Left forelimb (tissue), 1 donor: ENCODE data around the gene ZNF423.
A peak's percentile ranks its signal among the peaks of the same experiment; 100 is the strongest.

Source experiments
- DNase-seq: peaks from one replicate; pipeline ENCODE4 v3.0.0-alpha.2; 2018; ENCODE audit warnings: low spot score

Gene ZNF423

DNA sequence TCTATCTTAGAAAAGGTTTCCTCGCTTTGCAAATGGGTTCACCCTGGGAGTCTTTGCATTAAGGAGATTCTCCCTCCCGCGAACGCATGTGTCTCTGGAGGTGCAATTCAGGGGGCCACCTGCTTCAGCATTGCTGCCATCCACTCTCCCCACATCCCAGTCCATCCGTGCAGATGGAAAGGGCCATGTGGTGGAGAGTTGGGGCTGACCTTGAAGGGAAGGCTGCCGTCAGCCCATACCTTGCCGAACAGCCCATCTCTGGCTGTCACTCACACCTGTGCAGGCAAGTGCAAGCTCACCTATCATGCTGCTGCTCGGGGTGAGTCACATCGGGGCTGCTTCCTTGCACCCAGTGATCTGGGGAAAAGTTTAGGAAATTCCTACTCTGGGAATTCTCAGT lies 106.1 kb downstream of the ZNF423 start:
- no peak for DNase-seq

DNA sequence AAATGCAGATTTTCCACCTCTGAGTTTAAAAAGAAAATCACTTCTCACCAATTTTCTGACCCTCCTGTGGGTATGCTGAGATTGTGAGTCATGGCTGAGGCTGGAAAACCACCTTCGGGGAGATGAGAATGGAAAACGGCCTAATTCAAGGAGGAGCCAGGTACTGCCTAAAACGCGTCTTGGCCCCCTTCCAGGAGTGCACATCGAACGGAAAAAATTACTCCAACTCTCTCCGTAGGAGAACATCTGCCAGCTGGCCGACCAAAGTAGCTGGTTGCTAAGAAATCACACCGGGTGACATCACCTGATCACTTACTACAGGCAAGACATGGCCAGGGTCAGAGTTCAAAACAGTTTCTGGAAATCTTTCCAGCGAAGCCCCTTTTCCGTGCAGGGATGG lies 107.6 kb downstream of the ZNF423 start:
- DNase-seq: peak; percentile 84

DNA sequence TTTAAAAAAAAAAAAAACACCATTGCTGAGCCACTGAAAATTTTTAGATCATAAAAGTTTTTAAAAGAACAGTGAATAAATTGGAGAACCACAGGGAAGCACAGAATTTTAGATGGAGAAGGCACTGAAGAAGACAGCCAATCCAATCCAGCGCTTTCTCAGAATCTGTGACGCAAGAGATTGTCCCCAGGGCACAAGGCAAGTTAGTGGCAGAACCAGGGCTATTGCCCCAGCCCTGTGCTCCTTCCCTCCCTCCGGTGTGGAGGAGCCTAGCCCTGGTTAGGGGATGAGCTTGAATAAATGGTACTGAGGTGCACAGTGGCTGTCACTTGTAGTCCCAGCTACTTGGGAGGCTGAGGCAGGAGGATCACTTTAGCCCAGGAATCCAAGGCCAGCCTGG lies 108.3 kb downstream of the ZNF423 start:
- DNase-seq: no peak

- no peak for DNase-seq
Measured at GRCh38 chr16:49746545-49746944, 109.4 kb downstream of the ZNF423 start.

DNA sequence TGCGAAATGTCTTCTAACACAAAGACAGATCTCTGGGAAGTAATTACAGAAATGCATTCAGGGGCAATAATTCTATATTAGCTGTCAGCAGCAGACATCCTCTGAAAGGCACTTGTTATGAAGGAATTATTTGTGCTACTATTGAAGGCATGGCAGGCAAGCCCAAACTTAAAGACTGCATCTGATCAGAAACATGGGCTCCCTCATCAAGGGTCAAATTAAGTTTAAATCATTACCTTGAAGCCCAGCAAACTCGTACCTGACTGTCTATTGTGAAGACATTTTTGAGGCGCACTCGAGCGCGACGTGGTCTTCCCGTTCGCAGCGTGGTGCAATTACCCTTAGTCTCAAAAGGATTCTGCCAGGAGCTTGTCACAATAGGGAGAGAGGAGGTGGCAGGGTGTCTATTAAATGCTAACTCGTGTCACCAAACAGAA lies 110.6 kb downstream of the ZNF423 start:
- no peak for DNase-seq

DNA sequence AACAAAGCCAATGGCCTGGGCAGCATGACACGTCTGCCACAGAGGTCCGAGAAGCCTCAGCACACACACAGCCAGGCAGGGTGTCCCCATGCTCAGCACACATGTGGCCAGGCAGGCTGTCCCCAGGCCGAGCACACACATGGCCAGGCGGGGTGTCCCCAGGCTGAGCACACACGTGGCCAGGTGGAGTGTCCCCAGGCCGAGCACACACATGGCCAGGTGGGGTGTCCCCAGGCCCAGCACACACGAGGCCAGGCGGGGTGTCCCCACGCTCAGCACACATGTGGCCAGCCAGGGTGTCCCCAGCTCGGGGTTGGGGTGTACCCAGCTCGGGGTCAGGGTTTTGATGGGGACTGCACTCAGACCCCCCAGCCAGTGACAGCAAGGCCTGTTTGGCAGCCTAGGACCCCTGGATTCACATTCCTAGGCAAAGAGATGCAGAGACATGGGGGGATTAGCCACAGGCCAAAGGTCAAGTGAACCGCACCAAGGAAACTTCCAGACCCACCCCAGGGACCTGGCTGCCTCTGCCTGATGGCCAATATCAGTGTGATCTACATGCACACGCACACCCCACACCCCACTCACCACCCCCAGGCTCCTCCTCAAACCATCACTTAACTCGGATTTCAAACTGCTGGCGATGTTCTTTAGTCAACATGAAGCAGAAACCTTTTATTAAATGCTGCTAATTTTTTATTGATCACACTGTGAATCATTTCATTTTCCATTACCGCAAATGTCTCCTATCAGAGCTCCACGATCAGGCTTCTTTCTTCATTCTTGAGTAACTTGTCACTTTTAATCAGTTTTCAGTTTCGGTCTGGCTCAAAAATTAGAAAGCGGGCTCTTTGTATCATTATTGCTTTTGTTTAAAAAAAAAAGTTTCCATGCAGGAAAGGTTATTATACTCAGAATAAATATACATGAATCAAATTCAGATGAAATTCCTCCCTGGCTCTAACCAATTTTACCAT lies 111.4 kb downstream of the ZNF423 start:
- no peak for DNase-seq

GRCh38 chr16:49743658-49744057 lies 112.3 kb downstream of the ZNF423 start:
- no peak for DNase-seq

DNA sequence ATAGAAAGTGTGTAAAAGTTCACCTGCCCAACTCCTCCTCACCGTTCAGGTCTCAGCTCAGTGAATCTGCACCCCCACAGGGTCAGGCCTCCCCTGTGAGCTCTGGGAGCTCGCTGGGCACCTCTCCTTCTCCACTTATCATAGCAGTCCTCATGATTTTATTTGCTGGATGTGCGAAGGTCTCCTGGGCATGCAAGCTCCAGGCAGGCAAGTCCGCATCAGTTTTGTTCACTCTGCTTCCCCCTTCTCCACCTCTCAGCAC lies 112.8 kb downstream of the ZNF423 start:
- DNase-seq: no peak

- DNase-seq: no peak
Measured at GRCh38 chr16:49742428-49743202, 113.3 kb downstream of the ZNF423 start.

GRCh38 chr16:49740256-49740655 lies 115.7 kb downstream of the ZNF423 start:
- DNase-seq: peak; percentile 76

DNA sequence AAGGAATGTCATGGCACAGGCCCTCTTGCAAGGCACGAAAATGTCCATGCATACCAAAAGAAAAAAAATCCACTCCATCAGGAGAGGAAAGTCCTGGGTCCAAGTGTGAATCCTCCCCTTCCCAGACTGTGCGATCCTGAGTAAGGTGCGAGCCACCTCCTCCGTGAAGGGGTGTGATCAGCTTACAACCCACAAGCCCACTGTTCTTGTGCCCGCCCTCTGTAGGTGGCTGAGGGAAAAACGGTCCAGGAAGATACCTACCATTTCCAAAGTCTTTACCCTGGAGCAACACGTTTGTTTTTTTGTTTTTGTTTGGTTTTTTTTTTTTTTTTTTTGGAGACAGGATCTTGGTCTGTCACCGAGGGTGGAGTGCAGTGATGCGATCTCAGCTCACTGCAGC lies 116.5 kb downstream of the ZNF423 start:
- no peak for DNase-seq

- DNase-seq: no peak
Measured at GRCh38 chr16:49738832-49739231, 117.1 kb downstream of the ZNF423 start.

DNA sequence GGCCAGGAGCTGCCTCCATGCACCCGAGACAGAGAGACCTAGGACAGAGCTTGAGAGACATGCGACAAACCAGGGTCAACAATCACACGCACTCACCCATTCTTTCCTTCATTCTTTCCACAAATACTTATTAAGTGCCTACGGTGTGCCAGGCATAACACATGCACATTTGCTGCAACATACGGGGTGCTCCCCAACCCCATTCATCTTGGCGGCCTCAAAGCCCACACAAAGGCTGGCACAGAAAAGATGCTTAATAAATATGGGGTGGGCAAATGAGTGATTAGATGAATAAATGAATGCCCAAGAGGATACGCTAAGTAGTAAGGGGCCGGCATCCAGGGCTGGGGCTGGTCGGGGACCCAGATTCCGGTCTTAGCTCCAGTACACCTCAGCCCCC lies 117.9 kb downstream of the ZNF423 start:
- no peak for DNase-seq

DNA sequence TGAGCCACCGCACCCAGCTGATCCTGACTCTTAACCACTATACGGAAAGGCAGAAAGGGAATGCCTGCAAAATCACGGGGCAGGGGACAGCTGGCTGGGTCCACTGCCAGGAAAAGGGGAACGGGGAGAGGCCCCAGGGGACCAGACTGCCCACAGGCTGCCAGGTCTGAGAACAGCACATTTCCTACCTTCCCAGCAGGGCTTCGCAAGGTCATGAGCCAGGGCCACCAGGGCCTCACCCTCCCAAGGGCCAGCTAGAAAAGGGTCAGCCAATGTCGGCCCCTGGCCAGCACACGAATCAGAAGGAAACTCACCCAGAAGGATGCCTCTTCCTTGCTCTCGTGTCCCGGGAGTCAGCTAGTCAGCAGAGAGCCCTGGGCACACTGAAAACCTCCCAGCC lies 118.4 kb downstream of the ZNF423 start:
- no peak for DNase-seq

DNA sequence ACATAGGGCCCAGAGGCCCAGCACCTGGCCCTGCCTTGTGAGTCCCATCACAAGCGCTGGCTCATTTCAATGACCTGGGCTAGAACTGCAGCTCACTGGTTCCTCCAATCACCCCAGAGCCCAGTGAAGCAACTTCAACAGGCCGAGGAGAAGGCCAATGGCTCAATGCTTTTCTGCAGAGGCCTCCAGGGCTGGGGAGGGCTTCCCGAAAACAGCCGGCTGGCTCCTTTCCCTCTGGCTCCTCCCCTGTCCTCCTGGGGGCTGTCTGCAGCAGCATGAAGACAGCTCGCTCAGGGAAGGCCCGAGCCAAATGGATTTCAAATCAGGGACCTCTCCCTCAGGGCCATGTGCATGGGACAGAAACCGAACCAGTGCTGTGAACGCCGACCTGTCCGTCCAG lies 121.6 kb downstream of the ZNF423 start:
- peak; percentile 80 for DNase-seq

- no peak for DNase-seq
Measured at GRCh38 chr16:49733313-49734009, 122.5 kb downstream of the ZNF423 start.

DNA sequence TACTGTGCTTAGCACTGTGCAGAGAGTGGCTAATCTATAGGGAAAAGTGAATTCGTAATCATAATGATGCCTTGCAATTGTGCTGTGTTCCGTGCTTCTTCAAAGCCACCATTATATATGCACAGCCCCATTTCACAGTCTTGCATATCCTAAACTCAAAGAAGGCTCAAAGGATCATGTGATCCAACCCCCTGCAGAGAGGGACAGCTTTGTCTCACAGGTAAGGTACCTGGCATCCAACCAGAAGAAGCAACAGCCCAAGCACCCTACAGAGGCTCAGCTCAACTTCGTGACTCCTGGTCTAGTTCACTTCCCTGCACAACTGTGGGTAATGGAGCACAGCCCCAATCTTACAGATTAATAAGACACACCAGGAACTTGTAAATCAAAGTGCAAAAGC lies 124.0 kb downstream of the ZNF423 start:
- no peak for DNase-seq

- no peak for DNase-seq
Measured at GRCh38 chr16:49730772-49731171, 125.1 kb downstream of the ZNF423 start.

DNA sequence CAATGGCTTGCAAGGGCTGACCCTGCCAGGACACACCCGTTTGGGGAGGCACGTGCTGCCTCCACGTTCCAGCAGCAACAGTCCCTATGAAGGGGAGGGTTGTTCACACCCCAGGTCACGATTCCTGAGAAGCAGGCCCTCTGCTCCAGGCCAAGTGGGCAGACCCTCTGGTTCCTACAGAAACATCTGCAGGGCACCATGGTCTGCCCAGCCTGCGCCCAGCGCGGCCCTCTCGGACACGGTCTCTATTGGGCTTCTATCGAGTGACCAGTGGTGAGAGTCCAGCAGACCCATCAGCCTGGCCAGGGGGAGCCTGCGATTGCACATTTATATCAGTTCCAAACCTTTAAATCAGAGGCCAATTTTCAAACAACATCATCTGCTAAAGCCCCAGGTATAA lies 128.3 kb downstream of the ZNF423 start:
- DNase-seq: no peak

DNA sequence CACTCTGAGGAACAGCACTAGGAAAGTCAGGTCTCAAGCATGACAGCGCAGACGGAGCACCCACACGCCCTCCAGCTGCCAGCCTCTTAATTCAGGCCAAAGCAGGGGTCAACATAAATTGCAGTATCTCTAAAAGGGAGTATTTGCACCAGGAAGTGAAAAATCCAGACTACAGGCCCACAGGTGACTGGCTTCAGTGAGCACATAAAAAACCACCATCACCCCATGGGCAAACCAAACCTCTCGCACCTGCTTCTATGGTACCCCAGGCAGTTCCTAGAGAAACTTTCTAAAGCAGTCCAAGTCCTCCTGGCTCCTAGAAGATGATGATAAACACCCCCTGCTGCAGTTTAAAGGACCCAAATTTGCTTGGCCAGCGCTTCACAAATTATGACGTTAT lies 129.8 kb downstream of the ZNF423 start:
- no peak for DNase-seq

- DNase-seq: no peak
Measured at GRCh38 chr16:49725651-49726050, 130.3 kb downstream of the ZNF423 start.

- DNase-seq: no peak
Measured at GRCh38 chr16:49724774-49725173, 131.1 kb downstream of the ZNF423 start.

DNA sequence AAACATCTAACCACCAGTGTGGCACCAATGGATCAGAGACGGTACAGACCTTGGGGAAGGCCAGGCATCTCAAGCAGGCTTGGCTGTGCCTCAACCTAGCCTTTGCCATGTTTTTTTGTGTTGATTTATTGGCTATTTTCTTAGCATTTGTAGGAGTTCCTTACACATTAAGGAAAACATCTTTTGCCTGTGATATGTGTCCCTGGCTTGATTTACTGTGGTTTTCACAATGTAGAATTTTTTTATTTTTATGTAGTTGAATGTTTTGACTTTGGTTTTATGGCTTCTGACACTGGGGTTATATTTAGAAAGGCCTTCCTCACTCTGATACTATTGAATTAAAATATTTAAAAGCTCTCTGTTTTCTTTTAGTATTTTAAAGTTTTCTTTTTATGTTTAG lies 132.6 kb downstream of the ZNF423 start:
- no peak for DNase-seq
